ENCODE results near the gene OVCH2. TPM values are rescaled to one million over a fixed set of nuclear protein-coding genes. Genes with fewer than 3 reads are reported as not detected.
"Not testable (repeated sequence)": the region's sequence is repeated elsewhere in the genome, so short reads cannot be mapped to it uniquely, and the experiment has no call there.

Gene OVCH2, protein sequence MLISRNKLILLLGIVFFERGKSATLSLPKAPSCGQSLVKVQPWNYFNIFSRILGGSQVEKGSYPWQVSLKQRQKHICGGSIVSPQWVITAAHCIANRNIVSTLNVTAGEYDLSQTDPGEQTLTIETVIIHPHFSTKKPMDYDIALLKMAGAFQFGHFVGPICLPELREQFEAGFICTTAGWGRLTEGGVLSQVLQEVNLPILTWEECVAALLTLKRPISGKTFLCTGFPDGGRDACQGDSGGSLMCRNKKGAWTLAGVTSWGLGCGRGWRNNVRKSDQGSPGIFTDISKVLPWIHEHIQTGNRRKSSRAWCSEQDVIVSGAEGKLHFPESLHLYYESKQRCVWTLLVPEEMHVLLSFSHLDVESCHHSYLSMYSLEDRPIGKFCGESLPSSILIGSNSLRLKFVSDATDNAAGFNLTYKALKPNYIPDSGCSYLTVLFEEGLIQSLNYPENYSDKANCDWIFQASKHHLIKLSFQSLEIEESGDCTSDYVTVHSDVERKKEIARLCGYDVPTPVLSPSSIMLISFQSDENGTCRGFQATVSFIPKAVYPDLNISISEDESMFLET
- 8.3 and 10.7 TPM in 2 replicates for total RNA-seq (2014; rRNA removed; shearing (Covaris generic))

DNA sequence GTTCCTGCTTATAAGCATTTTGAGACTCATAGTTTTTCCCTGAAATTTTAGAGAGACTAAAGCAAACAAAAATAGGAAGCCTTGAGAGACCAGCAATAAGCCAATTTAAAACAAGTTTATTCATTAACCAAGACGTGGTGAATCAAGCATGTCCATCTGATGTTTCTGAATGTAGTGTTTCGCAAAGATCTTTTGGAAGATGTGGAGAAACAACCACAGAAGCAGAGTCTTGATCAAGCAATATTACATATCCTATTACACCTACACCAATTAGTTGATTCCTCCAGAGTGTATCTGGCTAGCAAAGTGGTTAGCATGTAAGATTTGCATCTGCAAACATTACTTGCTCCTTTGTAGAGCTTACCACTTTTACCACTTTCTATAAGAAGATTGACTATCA lies at the start of gene OVCH2:
Gene OVCH2, minus strand, starts transcription at position 101 of the 400 bp plus-strand sequence. Its CDS starts 83 bp downstream, at position 18.
- no peak for DNase-seq (ENCODE audit: low spot score)
- in situ Hi-C loops (cut with HindIII; ENCODE audit: low sequenced_read_pairs) = no loop called here

DNA sequence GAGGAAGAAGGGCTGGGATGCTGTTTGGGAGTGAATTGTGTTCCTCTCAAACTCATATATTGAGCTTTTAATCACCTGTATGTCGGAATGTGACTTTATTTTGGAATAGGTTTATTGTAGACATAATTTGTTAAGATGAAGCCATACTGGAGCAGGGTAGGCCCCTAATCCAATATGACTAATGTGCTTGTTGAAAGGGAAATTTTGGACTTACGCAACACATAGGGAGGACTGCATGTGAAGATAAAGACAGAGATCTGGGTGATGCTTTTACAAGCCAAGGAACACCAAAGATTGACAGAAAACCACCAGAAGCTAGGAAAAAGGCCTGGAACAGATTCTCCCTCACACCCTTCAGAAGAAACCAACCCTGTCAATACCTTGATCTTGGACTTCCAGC lies 43.2 kb upstream of the OVCH2 start:
- in situ Hi-C loops (cut with HindIII; ENCODE audit: low sequenced_read_pairs) = no loop called here
- no peak for DNase-seq (ENCODE audit: low spot score)

DNA sequence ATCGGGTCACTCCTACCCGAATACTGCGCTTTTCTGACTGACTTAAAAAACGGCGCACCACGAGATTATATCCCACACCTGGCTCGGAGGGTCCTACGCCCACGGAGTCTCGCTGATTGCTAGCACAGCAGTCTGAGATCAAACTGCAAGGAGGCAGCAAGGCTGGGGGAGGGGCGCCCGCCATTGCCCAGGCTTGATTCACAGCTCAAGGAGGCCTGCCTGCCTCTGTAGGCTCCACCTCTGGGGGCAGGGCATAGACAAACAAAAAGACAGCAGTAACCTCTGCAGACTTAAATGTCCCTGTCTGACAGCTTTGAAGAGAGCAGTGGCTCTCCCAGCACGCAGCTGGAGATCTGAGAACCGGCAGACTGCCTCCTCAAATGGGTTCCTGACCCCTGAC lies 28.5 kb upstream of the OVCH2 start:
- DNase-seq (ENCODE audit: low spot score); in situ Hi-C loops (cut with HindIII; ENCODE audit: low sequenced_read_pairs): not testable (repeated sequence)

DNA sequence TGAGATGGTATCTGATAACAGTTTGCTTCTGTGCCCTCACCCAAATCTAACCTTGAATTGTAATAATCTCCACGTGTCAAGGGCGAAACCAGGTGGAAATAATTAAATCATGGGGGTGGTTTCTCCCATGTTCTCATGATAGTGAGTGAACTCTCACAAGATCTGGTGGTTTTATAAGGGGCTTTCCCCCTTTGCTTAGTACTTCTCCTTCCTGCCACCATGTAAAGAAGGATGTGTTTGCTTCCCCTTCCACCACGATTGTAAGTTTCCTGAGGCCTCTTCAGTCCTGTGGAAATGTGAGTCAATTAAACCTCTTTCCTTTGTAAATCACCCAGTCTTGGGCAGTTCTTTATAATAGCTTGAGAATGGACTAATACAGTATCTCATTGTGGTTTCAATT lies 8.5 kb upstream of the OVCH2 start:
- no peak for DNase-seq (ENCODE audit: low spot score)
- in situ Hi-C loops (cut with HindIII; ENCODE audit: low sequenced_read_pairs) = no loop called here

DNA sequence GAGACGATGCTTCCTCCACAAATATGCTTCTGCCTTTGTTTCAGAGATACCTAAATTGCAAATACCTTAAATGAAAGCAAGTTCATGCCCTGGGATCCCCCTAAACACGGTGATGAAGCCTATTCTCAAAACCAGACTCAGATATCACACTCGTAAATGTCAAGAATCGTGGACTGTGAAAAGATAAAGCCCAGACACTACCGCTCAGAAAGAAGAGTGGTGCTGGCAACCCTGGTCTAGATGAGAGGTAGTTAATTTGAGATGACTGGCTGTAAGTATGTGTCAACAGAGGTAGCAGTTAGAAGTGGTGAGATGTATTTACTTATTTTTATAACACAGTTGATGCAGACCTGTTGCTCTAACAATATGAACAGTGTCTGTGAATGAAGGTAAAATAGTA lies 2.5 kb downstream of the OVCH2 start:
- in situ Hi-C loops (cut with HindIII; ENCODE audit: low sequenced_read_pairs) = no loop called here
- no peak for DNase-seq (ENCODE audit: low spot score)

DNA sequence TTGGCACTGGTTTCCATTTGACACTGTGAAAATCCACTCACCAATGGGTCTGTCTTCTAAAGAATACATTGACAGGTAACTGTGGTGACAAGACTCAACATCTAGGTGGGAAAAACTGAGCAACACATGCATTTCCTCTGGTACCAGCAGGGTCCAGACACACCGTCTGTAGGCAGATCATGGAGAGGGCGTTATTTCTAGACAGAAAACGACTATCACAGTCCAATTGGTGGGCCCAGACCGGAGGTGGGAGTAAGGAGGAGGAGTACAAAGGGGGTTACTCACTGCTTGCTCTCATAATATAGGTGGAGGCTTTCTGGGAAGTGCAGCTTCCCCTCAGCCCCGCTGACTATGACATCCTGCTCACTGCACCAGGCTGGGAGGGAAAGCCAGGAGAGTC lies 9.9 kb downstream of the OVCH2 start:
- no peak for DNase-seq (ENCODE audit: low spot score)
- in situ Hi-C loops (cut with HindIII; ENCODE audit: low sequenced_read_pairs) = no loop called here

DNA sequence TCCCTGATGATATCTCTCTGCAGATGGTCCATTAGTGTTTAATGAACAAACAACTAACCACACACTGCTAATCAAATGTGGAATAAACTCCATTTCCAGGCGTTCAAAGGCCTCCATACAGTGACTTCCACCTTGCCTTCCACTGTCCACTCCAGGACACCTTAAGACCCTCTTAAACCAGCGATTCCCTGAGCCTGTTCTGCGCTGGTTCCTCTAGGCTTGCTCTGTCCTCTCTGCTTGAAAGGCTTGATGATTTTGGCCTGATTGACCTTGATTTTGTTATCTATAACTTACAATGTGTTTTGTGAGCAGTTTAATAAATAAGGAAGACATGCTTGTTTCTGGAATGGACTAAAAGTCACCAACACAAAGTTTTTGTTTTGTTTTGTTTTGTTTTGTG lies 12.0 kb downstream of the OVCH2 start:
- in situ Hi-C loops (cut with HindIII; ENCODE audit: low sequenced_read_pairs) = no loop called here
- no peak for DNase-seq (ENCODE audit: low spot score)

DNA sequence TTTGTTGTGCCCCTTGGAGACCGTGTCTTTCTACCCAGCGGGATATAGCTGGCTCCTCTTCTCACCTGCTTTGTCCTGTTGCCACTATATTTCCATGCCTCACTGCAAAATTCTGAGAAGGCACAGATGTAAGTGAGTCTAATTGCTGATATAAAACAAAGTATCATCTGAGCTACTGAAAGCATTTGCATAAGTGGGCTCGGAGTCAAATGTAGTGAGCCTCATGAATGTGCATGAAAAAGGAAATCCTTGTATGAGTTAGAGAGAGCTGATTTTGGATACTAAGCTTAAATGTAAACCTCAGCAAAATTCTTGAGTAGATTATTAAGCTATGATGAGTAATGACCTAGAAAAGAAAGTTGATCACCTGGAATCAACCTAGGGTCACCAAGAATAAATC lies 13.9 kb downstream of the OVCH2 start:
- DNase-seq (ENCODE audit: low spot score) = no peak
- in situ Hi-C loops (cut with HindIII; ENCODE audit: low sequenced_read_pairs) = no loop called here

DNA sequence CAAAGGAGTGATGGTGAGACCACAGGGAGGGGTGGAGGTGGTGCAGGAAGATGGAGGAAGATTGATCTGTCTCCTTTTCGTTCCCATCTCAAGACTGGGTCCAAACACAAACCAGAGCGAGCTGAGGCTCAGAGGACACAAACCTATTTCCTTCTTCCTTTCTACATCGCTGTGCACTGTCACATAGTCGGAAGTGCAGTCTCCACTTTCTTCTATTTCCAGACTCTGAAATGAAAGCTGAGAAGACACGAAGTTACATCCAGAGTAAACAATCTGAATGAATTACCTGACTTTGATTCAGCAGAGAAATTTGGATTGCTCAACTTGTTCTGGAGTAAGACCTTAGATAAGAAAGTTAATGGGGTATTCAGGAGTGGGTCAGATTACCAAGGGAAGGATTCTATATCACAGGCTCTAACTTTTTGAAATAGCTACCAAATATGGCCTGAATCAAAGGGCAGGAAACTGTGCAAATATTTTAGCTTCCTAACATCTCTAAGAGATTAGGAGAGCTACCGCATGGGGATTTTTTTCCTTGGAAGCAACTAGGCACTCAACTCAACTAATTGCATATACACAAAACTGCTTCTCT lies 14.4 kb downstream of the OVCH2 start:
- DNase-seq (ENCODE audit: low spot score) = no peak
- in situ Hi-C loops (cut with HindIII; ENCODE audit: low sequenced_read_pairs) = no loop called here

DNA sequence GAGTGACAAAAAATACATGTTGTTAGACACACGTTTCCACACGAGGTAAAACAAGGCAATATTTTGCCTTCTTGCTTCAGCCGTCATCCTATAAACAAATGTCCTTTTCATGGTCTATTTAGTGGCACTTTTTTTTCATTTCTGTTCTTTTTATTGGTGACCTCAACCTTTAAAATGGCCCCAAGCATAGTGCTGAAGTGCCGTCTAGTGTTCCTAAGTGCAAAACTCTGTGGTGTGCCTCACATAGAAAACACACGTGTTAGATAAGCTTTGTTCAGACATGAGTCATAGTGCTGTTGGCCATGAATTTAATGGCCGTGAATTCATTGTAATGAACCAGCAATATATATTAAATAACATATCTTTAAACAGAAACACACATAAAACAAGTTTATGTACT lies 15.6 kb downstream of the OVCH2 start:
- in situ Hi-C loops (cut with HindIII; ENCODE audit: low sequenced_read_pairs) = no loop called here
- no peak for DNase-seq (ENCODE audit: low spot score)

DNA sequence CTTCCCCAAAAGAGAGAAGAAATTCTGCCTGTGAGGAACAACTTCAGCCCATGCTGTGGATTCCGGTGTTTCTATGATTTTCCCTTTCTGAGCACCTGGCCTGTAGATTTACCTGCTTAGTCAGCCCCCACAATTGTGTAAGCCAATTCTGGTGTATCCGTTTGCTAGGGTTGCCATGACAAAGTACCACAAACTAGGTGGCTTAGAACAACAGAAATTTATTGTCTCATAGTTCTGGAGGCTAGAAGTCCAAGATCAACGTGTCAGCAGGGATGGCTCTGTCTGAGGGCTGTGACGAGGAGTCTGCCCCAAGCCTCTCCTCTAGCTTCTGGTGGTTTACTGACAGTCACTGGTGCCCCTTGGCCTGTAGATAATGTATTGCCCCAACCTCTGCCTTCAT lies 17.0 kb downstream of the OVCH2 start:
- DNase-seq (ENCODE audit: low spot score) = no peak
- in situ Hi-C loops (cut with HindIII; ENCODE audit: low sequenced_read_pairs) = no loop called here

DNA sequence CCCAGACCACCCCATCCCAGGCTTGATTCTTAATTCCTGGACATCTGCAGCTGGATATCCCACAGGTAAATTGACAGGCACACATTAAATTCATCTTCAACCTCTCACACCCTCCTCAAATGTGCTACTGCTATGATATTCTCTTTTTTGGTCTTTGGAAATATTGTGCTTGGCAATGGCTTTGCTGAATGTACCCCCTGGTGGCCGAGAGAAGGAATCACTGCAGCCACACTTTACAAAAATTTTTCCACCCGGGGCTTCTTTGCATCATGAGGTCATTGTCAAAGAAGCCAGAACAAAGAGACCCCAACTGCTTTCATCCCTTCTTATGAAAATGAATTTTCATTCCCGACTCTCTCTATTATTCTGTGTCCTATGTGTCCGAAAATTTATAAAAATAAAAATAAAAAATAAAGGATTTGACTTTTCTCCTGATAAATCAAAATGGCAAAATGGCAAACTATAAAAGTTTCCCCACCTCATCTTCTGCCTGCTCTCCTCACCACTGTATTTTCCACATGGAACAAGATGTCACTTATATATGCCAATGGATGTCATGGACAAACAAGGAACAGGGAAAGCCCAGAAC lies 17.9 kb downstream of the OVCH2 start:
- in situ Hi-C loops (cut with HindIII; ENCODE audit: low sequenced_read_pairs) = no loop called here
- peak; percentile 36 for DNase-seq (ENCODE audit: low spot score)

DNA sequence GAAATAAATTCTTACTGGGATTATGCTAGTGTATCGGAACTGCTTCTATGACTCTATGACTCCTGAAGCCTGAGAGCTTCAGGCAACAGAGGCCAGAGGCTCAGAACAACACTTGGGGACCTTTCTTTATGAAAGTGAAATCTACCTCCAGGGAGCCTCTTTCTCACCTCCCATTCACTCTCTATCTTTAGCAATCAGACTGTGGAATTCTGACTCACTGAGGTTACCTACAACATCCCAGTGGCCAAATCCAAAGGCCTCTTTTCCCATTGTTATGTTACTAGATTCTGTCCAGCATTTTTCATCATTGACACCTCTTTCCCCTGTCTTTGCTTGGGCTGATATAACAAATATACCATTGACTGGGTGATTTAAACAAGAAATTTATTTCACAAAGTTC lies 18.9 kb downstream of the OVCH2 start:
- DNase-seq (ENCODE audit: low spot score) = no peak
- in situ Hi-C loops (cut with HindIII; ENCODE audit: low sequenced_read_pairs) = no loop called here

DNA sequence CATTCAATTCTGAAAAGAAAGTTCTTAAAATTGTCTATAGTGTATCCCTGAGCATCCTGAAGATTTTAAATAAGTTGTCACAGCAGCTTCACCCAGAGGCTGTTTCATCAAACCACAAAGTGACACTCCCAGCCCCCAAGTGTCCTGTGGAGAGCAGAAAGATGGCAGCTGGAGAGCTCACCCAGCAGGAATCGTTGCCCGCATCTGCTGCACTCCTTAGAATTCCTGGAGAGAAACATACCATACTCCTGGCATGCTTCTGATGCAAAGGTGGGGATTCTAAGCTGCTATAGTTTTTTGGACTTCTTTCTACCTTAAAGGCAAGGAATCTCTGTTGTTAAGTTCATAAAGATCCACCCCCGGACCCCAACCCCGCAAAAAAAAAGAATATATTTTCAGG lies 19.5 kb downstream of the OVCH2 start:
- in situ Hi-C loops (cut with HindIII; ENCODE audit: low sequenced_read_pairs) = no loop called here
- no peak for DNase-seq (ENCODE audit: low spot score)

DNA sequence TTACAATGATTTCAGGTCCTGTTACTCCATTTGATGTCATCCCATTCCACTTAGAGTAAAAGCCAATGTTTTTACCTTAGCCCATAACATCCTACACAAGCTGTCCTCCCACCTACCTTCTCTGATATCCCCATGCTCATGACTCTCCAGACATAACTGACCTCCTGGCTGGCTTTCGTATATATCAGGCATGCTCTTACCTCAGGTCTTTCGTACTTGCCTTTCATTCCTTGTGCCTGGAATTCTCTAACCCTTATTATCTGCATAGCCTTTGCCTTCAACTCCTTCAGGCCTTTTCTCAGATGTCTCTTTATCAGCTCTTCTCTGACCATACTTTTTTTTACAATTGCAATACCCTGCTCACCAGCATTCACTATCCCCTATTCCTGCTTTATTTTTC lies 22.7 kb downstream of the OVCH2 start:
- no peak for DNase-seq (ENCODE audit: low spot score)
- in situ Hi-C loops (cut with HindIII; ENCODE audit: low sequenced_read_pairs) = no loop called here

DNA sequence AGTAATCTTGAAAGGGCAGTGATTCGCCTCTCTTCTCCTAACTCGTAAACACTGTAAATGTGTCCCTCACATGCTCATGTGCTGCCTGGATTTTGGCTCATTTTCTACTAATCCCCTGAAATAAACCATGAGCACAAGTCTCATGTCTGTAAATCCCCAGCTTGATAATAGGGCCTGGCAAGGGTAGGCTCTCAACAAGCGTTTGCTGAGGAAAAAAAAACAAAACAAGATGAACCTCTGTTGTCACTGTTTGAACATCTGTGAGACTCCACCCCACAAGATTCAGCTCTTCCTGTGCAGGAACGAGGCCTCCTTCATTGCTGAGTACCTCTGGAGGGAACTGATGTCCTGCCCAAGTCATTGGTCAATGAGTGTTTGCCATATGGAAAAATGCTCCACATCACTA lies 28.5 kb downstream of the OVCH2 start:
- in situ Hi-C loops (cut with HindIII; ENCODE audit: low sequenced_read_pairs) = no loop called here

DNA sequence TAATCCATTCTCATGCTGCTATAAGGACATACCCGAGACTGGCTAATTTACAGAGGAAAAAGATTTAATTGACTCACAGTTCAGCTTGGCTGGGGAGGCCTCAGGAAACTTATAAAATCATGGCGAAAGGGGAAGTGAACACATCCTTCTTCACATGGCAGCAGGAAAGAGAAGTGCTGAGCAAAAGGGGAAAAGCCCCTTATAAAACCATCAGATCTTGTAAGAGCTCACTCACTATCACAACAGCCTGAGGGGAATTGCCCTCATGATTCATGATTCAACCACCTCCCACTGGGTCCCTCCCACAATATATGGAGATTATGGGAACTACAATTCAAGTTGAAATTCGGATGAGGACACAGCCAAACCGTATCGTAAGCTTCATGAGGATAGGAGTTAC lies 29.2 kb downstream of the OVCH2 start:
- no peak for DNase-seq (ENCODE audit: low spot score)
- in situ Hi-C loops (cut with HindIII; ENCODE audit: low sequenced_read_pairs) = no loop called here

More for the DNA sequence above, 28.5 kb downstream of the OVCH2 start:
- DNase-seq (ENCODE audit: low spot score) = no peak

DNA sequence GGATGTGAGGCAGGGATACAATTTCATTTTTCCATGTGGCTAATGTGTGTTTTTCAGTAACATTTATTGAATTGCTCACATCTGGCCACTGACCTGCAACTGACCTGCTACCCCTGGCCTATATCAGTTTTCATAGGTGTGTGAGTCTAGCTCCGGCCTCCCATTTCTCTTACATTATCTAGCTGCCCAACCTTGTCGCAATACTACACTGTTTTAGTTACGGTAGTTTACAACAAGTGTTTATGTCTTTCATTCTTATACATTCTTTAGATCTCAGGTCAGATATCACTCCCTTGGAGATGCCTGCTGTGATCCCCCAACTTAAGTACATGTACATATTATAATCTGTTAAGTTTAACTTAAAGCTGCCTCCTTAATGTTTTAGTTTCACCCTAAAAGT lies 30.6 kb downstream of the OVCH2 start:
- DNase-seq (ENCODE audit: low spot score) = no peak
- in situ Hi-C loops (cut with HindIII; ENCODE audit: low sequenced_read_pairs) = no loop called here

DNA sequence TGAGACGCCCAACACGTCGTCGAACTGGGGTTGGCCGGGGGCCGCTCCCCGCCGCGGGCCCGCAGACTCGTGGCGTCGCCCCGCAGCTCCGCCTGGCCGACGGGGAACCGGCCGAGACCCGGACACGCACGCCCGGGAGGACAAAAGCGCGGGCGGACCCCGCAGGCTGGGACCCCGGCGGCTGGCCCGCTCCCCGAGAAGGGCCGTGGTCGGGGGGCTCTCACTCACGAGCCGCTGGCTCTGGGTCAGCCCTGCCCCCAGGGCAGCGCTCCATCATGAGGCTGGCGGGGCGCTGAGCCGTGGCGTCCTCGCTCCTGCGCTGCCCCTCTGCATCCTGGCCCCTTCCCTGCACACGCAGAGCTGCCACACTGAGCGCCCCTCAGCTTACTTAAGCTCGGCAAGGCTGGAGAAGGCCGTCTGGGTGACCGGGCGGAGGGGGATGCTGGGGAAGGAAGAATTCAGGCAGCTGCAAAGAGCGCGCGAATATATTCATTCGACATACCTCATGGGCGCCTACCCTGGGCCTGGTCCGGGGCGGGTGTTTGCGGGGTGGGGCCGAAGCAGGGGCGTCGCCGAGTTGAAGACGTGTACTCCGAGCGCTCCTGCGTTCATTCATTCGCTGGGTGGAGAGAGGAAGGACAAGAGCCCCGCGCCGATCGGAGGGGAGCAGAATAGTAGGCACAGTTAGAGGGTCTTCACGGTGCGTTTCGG lies 32.4 kb downstream of the OVCH2 start:
- no peak for DNase-seq (ENCODE audit: low spot score)
- in situ Hi-C loops (cut with HindIII; ENCODE audit: low sequenced_read_pairs) = no loop called here

Data from G401 (cell line).